Suppressor macrophage treated with lipopolysaccharide for 4 hours (primary cell): Measurements from ENCODE around the gene ARHGEF4.

Experiments
- DNase-seq: peaks from one replicate; pipeline ENCODE4 v3.0.0-alpha.2; 2020

Gene ARHGEF4

GRCh38 chr2:130836501-130837174 is at the start of gene ARHGEF4:
TSS of gene ARHGEF4 (plus strand) at chr2:130836914. CDS start at chr2:130836954, 40 bp downstream.
- DNase-seq: no peak

DNA sequence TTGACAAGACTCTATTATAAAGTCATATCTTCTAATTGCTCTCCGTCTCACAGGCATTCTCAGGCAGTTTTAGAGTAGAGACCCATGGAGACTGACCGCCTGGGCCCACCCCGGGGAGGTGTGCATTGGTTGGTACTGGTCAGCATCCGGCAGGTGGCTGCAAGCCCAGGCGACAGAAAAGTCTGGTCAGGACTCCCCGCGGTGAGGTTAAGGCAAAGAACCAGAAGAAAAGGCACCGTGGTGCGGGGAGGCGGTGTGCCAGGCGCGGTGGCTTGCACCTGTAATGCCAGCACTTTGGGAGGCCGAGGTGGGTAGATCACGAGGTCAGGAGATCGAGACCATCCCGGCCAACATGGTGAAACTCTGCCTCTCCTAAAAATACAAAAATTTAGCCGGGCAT is 48.9 kb upstream of the ARHGEF4 start:
- no peak for DNase-seq

DNA sequence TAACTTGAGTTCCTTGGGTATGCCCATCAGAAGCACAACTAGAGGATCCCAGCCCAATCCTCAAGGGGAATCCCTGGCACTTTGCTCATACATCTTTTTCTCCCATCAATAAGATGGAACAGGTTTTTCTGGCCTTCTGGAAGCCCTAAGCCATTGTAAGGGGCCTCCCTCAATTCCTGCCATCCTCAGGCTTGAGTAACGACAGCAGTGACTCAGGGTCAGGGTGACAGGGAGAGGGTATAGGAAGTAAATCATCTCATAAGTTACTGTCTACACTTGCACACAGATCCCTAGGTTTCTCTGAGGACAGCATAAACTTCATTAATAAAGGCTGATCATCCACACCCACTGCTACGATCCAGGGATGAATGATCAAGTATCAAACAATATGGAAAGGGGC is 46.4 kb upstream of the ARHGEF4 start:
- DNase-seq: no peak

GRCh38 chr2:130790804-130791616 is 45.7 kb upstream of the ARHGEF4 start:
- no peak for DNase-seq

- no peak for DNase-seq
Observed at GRCh38 chr2:130791617-130791939, 45.1 kb upstream of the ARHGEF4 start.

GRCh38 chr2:130795431-130795830 is 41.3 kb upstream of the ARHGEF4 start:
- DNase-seq: peak; percentile 39

DNA sequence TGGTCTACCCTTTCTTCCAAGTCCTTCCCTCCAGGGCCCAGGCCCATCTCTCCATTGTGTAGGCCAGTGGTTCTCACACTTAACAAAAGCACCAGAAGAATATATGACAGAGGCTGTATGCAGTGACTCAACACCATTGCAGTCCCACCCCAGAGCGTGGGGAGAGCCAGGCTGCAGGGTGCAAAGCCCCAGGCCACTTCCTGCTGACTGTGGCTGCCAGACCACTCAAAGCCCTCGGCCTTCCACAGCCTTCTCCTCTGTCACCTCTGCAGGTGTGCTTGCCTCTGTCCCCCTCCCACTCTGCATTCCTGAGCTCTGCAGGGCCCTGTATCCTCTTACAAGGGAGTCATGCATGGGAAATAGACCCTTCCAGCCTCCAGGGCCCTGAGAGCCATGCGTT is 40.4 kb upstream of the ARHGEF4 start:
- DNase-seq: no peak

DNA sequence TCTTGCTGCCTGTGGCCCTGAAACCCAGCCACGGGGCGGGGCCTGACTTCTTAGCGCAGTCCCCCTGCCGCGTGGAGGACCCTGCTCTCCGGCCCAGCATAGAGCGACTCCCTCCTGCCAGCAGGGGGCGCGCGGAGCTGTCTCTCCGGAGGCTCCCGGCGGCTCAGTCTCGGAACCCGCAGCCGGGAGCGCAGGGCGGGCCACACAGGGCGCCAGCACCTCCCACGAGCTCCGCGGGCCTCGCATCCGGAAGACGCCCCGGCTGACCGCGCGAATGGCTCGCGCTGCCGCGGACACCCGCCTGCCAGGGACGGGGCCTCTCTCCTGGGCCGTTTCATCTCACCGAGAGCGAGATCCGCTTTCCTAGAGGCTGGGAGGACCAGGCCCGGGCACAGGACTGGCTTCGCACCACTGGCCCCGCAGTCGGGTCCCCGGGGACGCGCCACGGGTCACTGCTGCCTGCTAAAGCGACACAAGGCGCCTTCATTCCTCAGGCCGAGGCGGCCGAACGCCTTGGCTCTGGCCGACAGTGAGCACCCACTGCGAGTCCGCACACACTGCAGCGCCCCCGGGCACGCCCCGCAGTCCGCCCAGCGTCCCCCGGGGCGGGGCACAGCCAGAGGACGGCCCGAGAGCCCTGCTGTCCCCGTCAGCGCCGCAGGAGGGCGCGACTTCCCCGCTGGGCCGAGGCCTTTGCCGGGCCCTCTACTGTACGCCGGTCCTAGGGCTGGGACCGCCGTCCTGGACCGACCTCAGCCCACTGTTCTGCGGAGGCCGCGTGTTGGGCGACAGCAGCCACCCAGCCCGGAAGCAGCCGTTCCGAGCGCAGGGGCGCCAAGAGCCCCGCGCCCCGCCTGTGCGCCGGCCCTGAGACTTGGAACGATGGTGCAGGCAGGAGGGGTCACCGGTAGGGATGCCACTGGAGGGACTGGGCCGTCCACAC is 39.0 kb upstream of the ARHGEF4 start:
- peak; percentile 97 for DNase-seq

DNA sequence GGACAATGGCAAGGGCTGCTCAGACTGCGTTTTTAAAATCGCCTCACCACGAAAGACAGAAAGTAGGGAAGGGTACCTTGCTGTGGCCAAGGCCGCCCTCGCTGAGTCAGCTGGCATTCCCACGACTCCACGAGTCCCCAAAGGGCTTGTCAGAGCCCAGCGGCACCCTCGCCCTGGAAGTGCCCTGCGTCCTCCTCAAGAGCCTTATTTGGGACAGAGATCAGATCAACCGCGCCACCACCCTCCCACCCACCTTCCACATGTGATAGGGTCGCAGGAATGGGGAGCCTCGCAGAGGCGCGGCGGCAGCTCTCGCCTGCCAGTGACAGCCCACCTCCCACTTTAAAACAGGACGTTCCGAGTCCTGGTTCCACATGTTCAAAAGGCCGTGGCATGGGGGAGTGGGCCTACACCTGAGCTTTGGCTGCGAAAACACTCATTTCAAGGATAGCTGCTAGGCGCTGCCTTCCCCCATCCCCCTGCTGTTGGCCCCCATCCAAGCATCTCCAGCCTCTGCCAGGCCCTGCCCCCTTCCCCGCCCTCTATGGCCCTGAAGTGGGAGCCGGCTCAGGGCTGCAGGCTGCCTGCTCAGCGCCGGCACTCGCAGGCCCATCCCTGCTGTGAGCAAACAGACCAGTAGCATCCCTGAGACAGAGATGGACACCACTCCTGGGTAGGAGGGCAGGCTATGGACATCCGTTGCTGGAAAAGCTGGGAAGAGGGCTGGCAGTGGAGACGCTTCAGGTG is 38.1 kb upstream of the ARHGEF4 start:
- DNase-seq: no peak

GRCh38 chr2:130799295-130799694 is 37.4 kb upstream of the ARHGEF4 start:
- no peak for DNase-seq

DNA sequence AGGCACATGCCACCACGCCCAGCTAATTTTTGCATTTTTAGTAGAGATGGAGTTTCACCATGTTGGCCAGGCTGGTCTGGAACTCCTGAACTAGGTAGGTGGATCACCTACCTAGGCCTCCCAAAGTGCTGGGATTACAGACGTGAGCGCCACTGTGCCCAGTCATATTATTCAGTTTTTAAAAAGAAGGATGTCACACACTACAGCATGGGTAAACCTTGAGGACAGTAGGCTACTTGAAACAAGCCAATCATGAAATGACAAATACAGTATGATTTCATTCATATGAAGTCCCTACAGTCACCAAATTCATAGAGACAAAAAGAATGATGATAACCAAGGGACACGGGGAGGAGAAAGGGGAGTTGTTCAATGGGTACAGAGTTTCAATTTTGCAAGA is 31.1 kb upstream of the ARHGEF4 start:
- DNase-seq: no peak

DNA sequence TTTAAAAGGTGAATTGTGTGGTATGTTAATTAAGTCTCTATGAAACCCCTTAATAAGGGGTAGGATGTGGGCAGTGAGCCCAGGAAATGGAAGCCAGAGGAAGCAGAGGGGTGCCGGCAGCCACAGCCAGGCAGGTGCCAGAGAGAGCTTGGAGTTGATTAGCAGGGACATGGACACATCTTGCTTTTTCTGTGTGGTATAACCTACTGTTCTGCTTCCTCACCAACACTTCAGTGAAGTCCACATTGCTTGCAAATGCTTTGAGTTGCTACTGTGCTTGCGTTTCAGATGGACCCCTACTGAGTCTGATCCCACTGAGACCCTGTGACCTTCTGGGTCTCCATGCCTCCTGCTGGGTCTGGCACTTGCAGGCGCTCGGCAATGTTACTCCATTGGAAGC is 30.3 kb upstream of the ARHGEF4 start:
- no peak for DNase-seq

- no peak for DNase-seq
Observed at GRCh38 chr2:130807659-130808385, 28.9 kb upstream of the ARHGEF4 start.

GRCh38 chr2:130808482-130809268 is 28.0 kb upstream of the ARHGEF4 start:
- no peak for DNase-seq

DNA sequence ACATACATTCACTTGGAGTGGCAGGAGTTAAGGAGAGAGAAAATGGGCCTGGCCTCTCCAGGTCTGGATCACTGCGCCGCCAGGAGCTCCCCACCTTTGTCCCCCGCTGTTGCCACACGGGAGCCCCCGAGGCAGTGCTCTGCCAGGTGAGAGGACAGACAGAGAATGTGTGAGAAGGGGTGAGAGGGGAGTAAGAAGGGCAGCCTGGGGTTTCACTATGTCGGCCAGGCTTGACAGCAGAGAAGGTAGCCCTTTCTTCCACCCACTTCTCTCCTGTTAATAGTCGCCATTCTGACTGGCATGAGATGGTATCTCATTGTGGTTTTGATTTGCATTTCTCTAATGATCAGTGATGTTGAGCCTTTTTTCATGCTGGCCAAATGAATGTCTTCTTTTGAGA is 26.2 kb upstream of the ARHGEF4 start:
- DNase-seq: no peak

DNA sequence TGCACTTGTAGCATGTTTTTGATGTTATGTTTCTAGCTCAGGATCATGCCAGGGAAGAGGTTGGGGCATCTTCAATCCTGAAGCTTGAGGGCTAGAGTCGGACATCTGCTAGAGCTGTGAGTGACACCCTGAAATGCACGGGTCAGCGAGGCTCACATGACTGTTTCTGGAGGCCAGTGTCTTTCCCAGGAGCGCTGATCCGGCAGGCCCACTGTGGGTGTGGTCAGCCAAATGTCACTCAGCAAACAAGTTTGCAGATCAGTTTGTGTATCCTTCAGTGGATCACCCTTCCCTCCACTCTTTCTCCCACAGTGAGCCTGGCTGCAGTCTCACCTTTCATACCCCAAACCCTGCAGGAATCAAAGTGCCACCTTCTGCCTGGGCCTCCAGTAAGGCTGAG is 23.0 kb upstream of the ARHGEF4 start:
- DNase-seq: no peak

DNA sequence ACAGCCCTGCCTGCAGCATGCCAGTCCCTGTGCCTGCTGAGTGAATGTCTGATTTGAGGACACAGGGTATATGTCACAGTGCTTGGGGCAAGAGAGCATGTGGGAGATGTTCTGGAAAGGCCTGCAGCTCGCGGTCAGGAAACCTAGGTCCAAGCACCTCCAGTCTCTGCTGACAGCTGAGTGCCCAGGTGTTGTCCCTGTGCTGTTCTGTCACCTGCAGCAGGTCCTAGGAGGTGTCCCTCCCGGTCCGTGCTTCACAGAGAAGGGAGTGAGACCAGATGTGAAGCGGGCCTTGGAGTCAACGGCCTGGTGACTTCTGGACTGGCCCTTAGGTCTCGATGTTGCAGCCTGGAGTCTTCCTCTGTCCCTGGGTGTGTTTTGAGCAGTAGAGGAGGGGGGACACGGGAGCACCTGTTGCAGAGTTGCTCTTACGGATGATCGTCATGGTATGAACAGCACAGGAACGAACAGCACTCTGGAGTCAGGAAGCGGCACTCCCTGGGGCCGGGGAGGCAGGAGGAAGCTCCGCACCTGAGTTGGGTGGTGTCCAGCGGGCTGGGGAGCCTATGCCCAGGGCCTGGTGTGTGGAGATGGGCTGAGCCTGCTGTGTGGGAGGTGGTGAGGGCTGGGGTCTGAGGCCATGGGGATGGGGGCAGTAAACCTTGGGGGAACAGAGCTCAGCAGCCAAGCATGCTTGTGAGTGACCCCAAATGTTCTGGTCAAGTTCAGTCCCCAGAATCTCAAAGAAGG is 21.6 kb upstream of the ARHGEF4 start:
- DNase-seq: no peak

GRCh38 chr2:130818809-130819208 is 17.9 kb upstream of the ARHGEF4 start:
- DNase-seq: no peak

DNA sequence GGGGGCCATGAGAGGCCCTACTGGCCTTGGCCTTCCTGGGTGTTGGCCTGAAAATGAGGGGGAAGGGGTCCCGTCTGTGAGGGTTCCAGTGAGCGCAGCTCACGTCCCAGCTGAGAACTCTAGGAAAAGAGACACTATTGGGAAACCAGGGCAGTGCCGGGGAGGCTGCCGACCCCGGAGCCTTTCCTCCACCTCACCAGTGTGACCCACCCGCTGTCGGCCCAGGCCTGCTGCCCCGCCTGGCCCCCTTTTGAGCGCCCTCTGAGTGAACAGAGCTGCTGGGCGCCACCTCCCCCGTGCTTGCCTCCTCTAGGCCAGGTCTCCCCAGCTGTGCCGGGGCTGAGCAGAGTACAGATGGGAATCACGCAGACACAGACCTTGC is 17.5 kb upstream of the ARHGEF4 start:
- DNase-seq: no peak

GRCh38 chr2:130819608-130820278 is 17.0 kb upstream of the ARHGEF4 start:
- no peak for DNase-seq
